NCI-H446 (cell line): ENCODE measurements around the gene GLUL.
A peak's percentile ranks its signal among the peaks of the same experiment; 100 is the strongest.
"Not testable (repeated sequence)": the region's sequence is repeated elsewhere in the genome, so short reads cannot be mapped to it uniquely, and the experiment has no call there.

ENCODE experiments used
- DNase-seq, 2 experiments: peaks; one replicate each; lab custom pipeline; 2025; lab: John Stamatoyannopoulos, UW

The GLUL gene

GRCh38 chr1:182368358-182368757, 23.2 kb downstream of the GLUL start:
- DNase-seq, result no peak

GRCh38 chr1:182367926-182368325, 23.7 kb downstream of the GLUL start:
- peak in 1 of 2 experiments; percentile 40 for DNase-seq

- DNase-seq, result no peak
Observed at GRCh38 chr1:182366596-182366995, 25.0 kb downstream of the GLUL start.

- no peak for DNase-seq
Observed at GRCh38 chr1:182359645-182360044, 31.9 kb downstream of the GLUL start.

- peak; percentile 73 to 94 for DNase-seq
Observed at GRCh38 chr1:182357913-182358312, 33.7 kb downstream of the GLUL start.

GRCh38 chr1:182357171-182357570, 34.4 kb downstream of the GLUL start:
- DNase-seq, result no peak

- DNase-seq, result no peak
Observed at GRCh38 chr1:182355723-182356098, 35.9 kb downstream of the GLUL start.

GRCh38 chr1:182351790-182352364, 39.7 kb downstream of the GLUL start:
- DNase-seq, result no peak

GRCh38 chr1:182350839-182351238, 40.8 kb downstream of the GLUL start:
- no peak for DNase-seq

- DNase-seq, result no peak
Observed at GRCh38 chr1:182348961-182349747, 42.4 kb downstream of the GLUL start.

GRCh38 chr1:182347019-182347418, 44.6 kb downstream of the GLUL start:
- DNase-seq, result no peak

GRCh38 chr1:182340233-182341058, 51.1 kb downstream of the GLUL start:
- DNase-seq, result no peak

GRCh38 chr1:182339684-182340083, 51.9 kb downstream of the GLUL start:
- DNase-seq, result no peak

- no peak for DNase-seq
Observed at GRCh38 chr1:182338806-182339370, 52.7 kb downstream of the GLUL start.

- no peak for DNase-seq
Observed at GRCh38 chr1:182337736-182338571, 53.6 kb downstream of the GLUL start.

GRCh38 chr1:182335771-182336566, 55.6 kb downstream of the GLUL start:
- DNase-seq, result no peak

GRCh38 chr1:182333071-182333571, 58.5 kb downstream of the GLUL start:
- not testable (repeated sequence) for DNase-seq

- DNase-seq, result no peak
Observed at GRCh38 chr1:182332261-182333060, 59.1 kb downstream of the GLUL start.
